Activated naive CD8-positive, alpha-beta T cell treated with anti-CD3 and anti-CD28 coated beads, Interleukin-2, amount 10 ng/mL, durations not matched to agents 7 days and 5 days (primary cell): ENCODE data around the gene KRTAP16-1. TPM values are rescaled to one million over a fixed set of nuclear protein-coding genes. Genes with fewer than 3 reads are reported as not detected.

Source experiments
- ATAC-seq: fragments of 150-1000 bp; cut with Tn5 transposase; one replicate; pipeline ENCODE4 v1.10.0; 2021; ENCODE audit warnings: low read depth, moderate library complexity
- POLR2A ChIA-PET: fragments of 350-600 bp; sonication (Branson Sonifier 250); formaldehyde crosslinking; loops from one replicate; lab custom pipeline; 2021; ENCODE audit warnings: antibody characterized with exemption; lab: Charles Lee
- DNase-seq: peaks from one replicate; pipeline ENCODE4 v3.0.0; 2021
- H3K27ac Mint-ChIP-seq: one replicate; pipeline ENCODE4 v1.8.0; 2022; ENCODE audit warnings: mild to moderate bottlenecking, mixed read lengths
- H3K27me3 Mint-ChIP-seq: one replicate; pipeline ENCODE4 v1.8.0; 2022; ENCODE audit warnings: mild to moderate bottlenecking, moderate library complexity, mixed read lengths
- H3K36me3 Mint-ChIP-seq: one replicate; pipeline ENCODE4 v1.8.0; 2021; ENCODE audit warnings: mild to moderate bottlenecking, mixed read lengths
- H3K4me1 Mint-ChIP-seq: one replicate; pipeline ENCODE4 v1.8.0; 2021; ENCODE audit warnings: mixed read lengths
- H3K4me3 Mint-ChIP-seq: one replicate; pipeline ENCODE4 v1.8.0; 2022; ENCODE audit warnings: mild to moderate bottlenecking, moderate library complexity, mixed read lengths
- H3K9me3 Mint-ChIP-seq: one replicate; pipeline ENCODE4 v1.8.0; 2021; ENCODE audit warnings: mixed read lengths
- total RNA-seq, 2 experiments: library from RNA; stranded (reverse); gene quantifications; one replicate each; pipeline ENCODE4 v1.2.3, GENCODE V29; 2021

KRTAP16-1 gene
- total RNA-seq, 2 experiments from 2014 or later, result not detected

DNA sequence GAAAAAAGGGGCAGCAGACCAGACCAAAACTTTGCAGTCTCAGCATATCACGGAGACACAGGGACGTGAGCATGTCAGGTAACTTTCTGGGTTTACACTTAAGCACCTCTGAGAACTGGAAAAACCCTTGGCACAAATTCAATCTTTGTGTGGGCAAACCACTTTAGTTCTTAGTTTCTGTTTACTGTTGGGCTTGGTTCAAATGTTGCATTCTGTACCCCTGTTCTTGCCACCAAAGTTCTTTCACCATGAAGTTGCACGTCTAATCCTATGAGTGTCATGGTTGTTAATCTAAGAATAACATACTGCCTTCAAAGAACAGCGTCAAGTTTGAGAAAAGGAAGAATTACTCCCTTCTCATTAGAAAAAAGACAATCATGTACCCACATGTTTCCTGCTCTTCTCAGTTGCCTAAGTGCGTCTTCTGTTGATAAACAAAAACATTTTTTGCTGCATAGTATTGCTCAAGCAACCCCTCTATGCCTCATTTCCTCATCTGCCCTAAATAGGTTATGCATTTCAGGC lies 29.9 kb upstream of the KRTAP16-1 start:
- Mint-ChIP-seq H3K9me3 (peaks cover 12% of the 10 kb centered on the region), H3K27me3 (peaks cover 3% of the 10 kb centered on the region), H3K4me1 (peaks cover 33% of the 10 kb centered on the region), H3K4me3 (peak overlapping the region; percentile 16), H3K27ac (no peak overlapping the region), H3K36me3 (peaks cover 13% of the 10 kb centered on the region)
- ATAC-seq, result peak; percentile 24
- DNase-seq, result no peak
- POLR2A ChIA-PET, result no interaction called here

DNA sequence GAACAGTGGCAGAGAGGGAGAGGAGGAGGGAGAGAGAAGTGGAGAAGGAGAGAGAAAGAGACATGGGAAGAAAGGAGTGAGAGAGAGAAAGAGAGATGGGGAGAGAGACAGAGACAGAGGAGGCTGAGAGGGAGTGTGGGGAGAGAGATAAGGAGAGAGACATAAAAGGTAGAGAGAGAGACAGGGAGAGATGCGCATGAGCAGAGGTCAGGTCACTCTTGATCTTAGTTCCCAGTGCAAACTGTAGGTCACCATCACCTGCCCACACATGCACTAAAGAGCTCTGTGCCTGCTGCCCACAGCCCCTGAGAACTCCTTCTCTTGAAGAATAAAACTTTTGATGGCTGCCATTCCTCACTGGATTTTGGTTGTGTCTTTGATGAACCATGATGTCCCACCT lies 26.6 kb upstream of the KRTAP16-1 start:
- DNase-seq (no peak), ATAC-seq (no peak)
- POLR2A ChIA-PET, result no interaction called here
- H3K4me3 Mint-ChIP-seq, result no peak overlapping the region
- H3K27me3 Mint-ChIP-seq, result peaks cover 3% of the 10 kb centered on the region
- H3K27ac Mint-ChIP-seq, result no peak overlapping the region
- peaks cover 1% of the 10 kb centered on the region for H3K36me3 Mint-ChIP-seq
- H3K4me1 Mint-ChIP-seq, result peaks cover 22% of the 10 kb centered on the region
- no peaks in the 10 kb centered on the region for H3K9me3 Mint-ChIP-seq

DNA sequence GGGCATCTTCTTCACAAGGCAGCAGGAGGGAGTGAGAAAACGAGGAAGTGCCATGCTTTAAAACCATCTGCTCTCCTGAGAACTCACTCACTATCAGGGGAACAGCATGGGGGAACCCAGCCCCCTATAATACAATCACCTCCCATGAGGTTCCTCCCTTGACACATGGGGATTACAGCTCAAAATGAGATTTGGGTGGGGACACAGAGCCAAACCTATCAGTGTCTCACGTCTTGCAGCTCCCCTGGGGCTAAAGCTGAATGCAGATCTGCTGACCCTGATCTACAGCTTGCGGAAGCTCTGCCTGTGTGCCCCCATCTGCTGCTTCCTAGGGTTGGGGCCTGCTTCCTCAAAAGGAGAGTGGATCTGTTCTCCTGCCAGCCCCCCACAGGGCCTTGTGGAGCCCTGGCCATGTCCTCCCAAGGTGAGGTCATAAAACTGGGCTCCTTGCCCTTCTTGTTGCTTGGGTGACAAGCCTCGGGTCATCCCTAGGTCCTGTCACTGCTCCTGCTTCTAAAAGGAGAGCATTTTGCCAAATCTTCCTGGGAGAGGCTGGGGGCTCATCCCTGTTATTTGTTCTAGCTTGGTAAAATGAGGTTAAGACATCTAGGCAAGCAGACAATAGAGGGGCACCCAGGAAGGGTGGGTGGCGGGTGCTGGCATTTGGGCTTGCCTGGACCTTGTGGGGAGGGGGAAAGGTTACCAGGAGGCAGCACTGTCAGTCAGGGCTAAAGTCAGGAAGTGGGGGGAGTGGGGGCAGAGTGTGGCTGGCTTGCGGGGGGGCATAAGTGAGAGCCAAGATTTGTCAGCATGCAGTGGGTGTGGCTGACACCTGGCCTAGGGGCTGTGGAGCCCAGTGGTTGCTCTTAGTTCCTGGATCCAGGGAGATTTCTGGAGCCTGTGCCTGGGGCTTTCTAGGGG lies 25.5 kb upstream of the KRTAP16-1 start:
- Mint-ChIP-seq H3K27me3 (peaks cover 3% of the 10 kb centered on the region), H3K27ac (no peak overlapping the region), H3K4me1 (peaks cover 13% of the 10 kb centered on the region), H3K9me3 (no peaks in the 10 kb centered on the region), H3K4me3 (no peak overlapping the region), H3K36me3 (no peaks in the 10 kb centered on the region)
- DNase-seq (no peak), ATAC-seq (no peak)
- POLR2A ChIA-PET, result no interaction called here

DNA sequence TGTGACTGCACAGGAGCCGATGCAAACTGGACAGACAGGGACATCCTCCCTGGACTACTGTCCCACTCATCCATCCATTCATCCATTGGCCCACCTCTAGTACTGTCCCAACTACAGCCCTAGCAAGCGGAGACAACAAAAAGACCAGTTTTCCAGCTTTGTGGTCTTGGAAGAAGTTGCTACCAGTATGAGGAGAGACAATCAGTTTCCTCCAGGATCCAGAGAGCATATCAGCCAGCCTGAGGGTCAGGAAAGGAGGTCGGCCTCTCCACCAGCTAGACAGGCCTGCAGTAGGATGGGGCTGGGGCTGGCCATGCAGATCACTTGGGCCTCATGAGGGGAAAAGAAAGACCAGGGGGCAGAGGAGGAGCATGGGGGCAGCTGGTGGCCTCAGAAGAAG lies 24.7 kb upstream of the KRTAP16-1 start:
- no peak for ATAC-seq
- no peak overlapping the region for H3K4me3 Mint-ChIP-seq
- peaks cover 6% of the 10 kb centered on the region for H3K4me1 Mint-ChIP-seq
- no peak for DNase-seq
- H3K9me3 Mint-ChIP-seq, result no peaks in the 10 kb centered on the region
- POLR2A ChIA-PET, result no interaction called here
- no peak overlapping the region for H3K27ac Mint-ChIP-seq
- H3K36me3 Mint-ChIP-seq, result no peaks in the 10 kb centered on the region
- H3K27me3 Mint-ChIP-seq, result peaks cover 3% of the 10 kb centered on the region

DNA sequence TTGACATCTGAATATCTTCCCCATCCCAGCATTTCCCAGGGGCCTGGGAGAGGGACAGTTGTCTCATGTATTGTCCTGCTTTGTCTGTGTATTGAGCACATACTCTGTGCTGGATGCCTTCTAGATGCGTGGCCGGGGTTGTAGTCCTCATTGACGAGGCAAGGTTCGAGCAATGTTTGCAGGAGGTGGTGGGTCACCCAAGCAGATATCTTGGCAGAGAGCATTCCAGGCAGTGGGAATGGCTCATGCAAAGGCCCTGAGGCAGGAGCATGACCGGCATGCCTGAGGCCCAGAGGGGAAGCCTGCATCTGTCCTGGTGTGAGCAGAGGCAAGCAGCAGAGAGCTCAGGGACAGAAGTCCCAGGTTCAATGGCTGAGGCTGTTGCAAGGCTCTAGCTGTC lies 24.0 kb upstream of the KRTAP16-1 start:
- Mint-ChIP-seq H3K27ac (no peak overlapping the region), H3K27me3 (peaks cover 3% of the 10 kb centered on the region), H3K4me1 (peaks cover 4% of the 10 kb centered on the region), H3K36me3 (no peaks in the 10 kb centered on the region), H3K4me3 (no peak overlapping the region), H3K9me3 (no peaks in the 10 kb centered on the region)
- ATAC-seq, result no peak
- POLR2A ChIA-PET, result no interaction called here
- DNase-seq, result no peak

DNA sequence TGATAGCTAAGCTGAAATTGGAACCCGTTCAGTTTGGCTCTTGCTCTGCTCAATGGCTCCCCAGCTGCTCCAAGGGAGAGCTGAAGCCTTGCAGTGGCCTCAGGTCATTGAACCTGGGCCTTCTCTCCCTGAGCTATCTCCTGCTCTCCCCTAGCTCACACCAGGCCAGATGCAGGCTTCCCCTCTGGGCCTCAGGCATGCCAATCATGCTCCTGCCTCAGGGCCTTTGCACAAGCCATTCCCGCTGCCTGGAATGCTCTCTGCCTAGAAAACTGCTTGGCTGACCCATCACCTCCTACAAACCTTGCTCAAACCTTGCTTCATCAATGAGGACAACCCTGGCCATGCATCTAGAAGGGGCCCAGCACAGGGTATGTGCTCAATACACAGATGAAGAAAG lies 23.1 kb upstream of the KRTAP16-1 start:
- Mint-ChIP-seq H3K27me3 (peaks cover 3% of the 10 kb centered on the region), H3K9me3 (no peaks in the 10 kb centered on the region), H3K4me1 (peaks cover 6% of the 10 kb centered on the region), H3K36me3 (no peaks in the 10 kb centered on the region), H3K4me3 (no peak overlapping the region), H3K27ac (no peak overlapping the region)
- ATAC-seq, result no peak
- POLR2A ChIA-PET, result no interaction called here
- DNase-seq, result no peak

DNA sequence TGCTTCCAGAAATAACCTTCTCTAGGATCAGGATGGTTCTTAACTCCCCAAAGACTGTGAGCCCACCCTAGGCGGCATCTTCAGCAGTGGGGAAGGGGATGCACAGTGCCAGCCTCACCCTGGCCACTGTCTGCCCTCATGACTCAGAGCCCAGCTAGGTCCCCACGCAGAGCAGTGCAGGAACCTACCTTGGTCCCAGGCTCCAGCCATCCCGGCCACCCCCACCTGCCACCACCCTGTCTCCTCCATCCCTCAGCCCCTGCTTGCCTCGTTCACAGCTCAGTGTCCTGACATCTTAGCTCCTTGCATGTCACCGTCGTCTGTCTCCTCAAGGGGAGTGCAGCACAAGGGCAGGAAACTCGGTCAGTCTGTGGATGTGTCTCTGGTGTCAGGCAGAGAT lies 22.5 kb upstream of the KRTAP16-1 start:
- Mint-ChIP-seq H3K27ac (no peak overlapping the region), H3K4me1 (peaks cover 6% of the 10 kb centered on the region), H3K9me3 (no peaks in the 10 kb centered on the region), H3K4me3 (no peak overlapping the region), H3K36me3 (no peaks in the 10 kb centered on the region), H3K27me3 (peaks cover 3% of the 10 kb centered on the region)
- ATAC-seq (no peak), DNase-seq (no peak)
- POLR2A ChIA-PET, result no interaction called here

DNA sequence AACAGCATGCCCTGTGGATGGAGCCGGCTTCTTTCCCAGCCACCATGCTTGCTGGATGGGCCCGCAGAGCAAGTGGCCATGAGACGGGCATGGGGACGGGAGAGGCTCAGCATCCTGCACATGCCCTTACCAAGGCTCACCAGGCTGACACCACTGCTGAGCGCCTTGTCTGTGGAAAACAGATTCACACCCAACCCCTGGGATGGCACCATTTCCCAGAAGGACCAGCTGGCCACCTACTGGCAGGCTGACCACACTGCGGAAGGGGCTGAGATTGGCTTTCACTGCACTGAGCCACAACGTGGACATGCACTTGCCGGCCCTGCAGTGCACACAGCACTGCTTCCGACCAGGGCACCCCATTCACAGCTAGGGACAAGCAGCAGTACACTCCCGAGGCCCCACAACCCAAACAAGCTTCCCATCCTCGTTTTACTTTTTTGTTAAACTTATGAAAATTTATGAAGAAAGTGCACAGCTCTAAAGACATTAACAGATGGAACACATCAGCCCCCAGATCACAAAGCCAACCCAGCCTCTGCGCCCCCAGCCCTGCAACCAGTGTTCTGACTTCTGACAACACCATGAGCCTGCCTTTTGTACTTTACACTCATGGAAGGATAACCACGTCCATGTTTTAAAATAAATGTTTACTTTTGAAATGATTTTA lies 20.3 kb upstream of the KRTAP16-1 start:
- peaks cover 2% of the 10 kb centered on the region for H3K4me1 Mint-ChIP-seq
- ATAC-seq (peak; percentile 26), DNase-seq (no peak)
- H3K27ac Mint-ChIP-seq, result no peak overlapping the region
- no peaks in the 10 kb centered on the region for H3K27me3 Mint-ChIP-seq
- no peak overlapping the region for H3K4me3 Mint-ChIP-seq
- H3K36me3 Mint-ChIP-seq, result no peaks in the 10 kb centered on the region
- no peaks in the 10 kb centered on the region for H3K9me3 Mint-ChIP-seq
- POLR2A ChIA-PET, result no interaction called here

DNA sequence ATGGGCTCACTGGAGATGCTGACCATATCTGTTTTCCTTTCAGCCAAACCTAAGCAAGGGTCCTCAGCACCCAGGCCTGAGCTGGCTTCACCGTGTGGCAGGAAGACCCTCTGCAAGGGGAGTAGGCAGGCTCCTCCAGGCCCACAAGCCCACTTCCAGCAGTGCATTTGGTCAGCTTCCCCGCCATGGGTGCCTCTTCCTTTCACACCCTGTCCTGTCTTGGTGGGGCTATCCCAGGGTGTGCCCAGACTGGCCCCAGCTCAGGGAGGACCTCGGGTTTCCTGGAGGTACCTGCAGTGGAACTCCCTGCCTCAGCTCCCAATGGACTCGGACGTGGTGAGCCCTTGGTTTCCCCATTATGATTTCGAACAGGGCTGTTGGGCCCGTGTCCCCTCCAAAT lies 19.1 kb upstream of the KRTAP16-1 start:
- ATAC-seq, result no peak
- POLR2A ChIA-PET, result no interaction called here
- Mint-ChIP-seq H3K4me3 (no peak overlapping the region), H3K27ac (no peak overlapping the region), H3K27me3 (no peaks in the 10 kb centered on the region), H3K9me3 (no peaks in the 10 kb centered on the region), H3K4me1 (peaks cover 2% of the 10 kb centered on the region), H3K36me3 (no peaks in the 10 kb centered on the region)
- no peak for DNase-seq

DNA sequence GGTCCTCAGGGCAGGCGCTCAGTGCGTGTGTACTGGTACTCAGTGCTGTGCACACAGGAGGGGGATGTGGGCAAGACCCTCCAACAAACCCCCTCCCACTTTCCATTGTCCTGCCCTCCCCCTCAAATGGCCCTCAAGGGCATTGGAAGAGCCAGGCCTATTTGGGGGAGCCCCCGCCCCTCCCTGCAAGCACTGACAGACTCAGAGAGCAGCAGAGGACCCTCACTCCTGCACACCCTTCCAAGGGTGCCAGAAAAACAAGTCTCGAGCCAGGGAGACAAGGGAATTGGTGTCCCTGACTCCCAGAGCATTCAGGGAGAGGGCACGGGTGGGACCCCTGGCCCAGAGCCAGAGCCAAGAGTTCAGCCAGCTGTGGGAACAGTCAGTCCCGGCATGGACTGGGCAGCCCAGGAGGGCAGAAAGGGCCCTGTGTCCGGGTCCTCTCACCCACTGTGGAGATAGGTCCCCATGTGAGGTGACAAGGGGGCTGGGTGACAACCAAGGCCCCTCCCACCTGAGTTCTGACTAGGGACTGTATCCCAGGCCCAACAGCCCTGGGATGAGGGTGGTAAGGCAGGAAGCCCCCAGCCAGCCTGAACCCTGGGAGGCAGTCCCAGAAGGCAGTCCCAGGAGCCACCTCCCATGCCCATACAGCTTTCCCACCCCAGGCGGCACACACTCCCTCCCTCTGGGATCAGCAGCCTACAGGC lies 18.5 kb upstream of the KRTAP16-1 start:
- H3K27me3 Mint-ChIP-seq, result no peaks in the 10 kb centered on the region
- POLR2A ChIA-PET, result no interaction called here
- H3K4me3 Mint-ChIP-seq, result no peak overlapping the region
- ATAC-seq (no peak), DNase-seq (no peak)
- H3K27ac Mint-ChIP-seq, result no peak overlapping the region
- H3K4me1 Mint-ChIP-seq, result peaks cover 2% of the 10 kb centered on the region
- H3K36me3 Mint-ChIP-seq, result no peaks in the 10 kb centered on the region
- H3K9me3 Mint-ChIP-seq, result no peaks in the 10 kb centered on the region

DNA sequence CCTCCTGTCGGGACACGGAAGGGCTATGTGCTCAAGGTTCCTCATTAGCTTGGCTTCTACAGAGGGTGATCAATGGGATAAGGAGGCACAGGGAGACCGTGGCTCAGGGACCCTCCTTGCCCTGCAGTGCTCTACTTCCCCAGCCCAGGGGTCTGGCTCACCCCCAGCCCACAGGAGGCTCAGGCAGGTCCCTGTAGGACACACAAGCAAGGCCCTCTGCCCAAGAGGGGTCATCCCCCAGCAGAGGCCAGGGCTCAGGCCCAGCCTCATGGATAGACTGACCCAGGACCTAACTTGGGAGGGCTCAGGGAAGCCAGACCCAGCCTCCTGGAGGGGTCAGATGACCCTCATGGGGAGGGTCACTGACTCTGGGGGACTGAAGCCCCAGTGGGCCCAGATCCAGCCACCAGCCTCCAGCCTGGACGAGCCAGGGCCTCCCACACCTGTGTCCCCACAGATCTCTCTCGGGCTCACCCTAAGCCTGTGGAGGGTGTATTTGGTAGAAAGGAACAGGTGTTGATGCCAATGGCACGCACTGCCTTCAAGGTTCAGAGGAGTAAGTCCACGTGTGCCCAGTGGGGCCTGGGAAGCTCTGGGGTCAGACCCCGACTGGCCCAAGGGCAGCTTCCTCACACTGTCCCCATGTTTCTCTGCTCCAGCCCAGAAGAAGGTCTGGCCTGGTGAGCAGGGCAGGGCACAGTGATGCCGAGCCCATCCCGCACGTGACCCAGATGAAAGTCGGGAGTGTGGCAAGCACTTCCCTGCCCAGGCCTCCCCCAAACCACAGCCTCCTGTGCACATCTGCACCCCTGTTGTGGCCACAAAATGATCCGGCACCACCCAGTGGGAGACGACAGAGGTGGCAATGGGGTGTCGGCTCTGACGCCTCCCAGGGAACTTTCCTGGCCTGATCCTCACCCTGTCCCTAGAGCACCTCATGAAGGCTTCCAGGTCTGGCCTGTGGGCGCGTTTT lies 17.4 kb upstream of the KRTAP16-1 start:
- no peak overlapping the region for H3K4me3 Mint-ChIP-seq
- H3K4me1 Mint-ChIP-seq, result peaks cover 2% of the 10 kb centered on the region
- no peak overlapping the region for H3K27ac Mint-ChIP-seq
- no peak for DNase-seq
- no peaks in the 10 kb centered on the region for H3K27me3 Mint-ChIP-seq
- no peaks in the 10 kb centered on the region for H3K9me3 Mint-ChIP-seq
- POLR2A ChIA-PET, result no interaction called here
- no peak for ATAC-seq
- no peaks in the 10 kb centered on the region for H3K36me3 Mint-ChIP-seq

DNA sequence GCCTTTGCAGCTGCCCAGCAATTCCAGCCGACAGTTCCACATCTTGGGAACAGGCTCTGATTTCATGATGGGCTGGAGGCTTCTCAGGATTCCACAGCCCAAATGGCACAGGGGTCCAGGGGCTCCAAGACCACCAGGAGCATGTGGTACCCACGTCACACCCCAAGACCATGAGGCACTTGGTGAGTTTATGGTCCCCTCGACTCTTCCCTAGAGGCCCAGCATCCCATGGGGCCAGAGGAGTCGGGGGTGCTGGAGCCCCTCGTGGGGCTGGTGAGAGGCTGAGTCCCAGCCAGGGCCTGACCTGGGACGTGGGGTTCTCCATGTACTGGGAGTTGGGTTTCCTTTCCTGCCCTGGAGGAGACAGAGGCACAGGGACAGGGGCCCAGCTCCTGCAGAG lies 16.5 kb upstream of the KRTAP16-1 start:
- DNase-seq (no peak), ATAC-seq (no peak)
- Mint-ChIP-seq H3K27ac (no peak overlapping the region), H3K9me3 (peaks cover under 1% of the 10 kb centered on the region), H3K36me3 (no peaks in the 10 kb centered on the region), H3K4me3 (no peak overlapping the region), H3K27me3 (no peaks in the 10 kb centered on the region), H3K4me1 (peaks cover 2% of the 10 kb centered on the region)
- POLR2A ChIA-PET, result no interaction called here
